MM.1S (cell line): Measurements from ENCODE around the gene M6PR.
"Not testable (repeated sequence)": the region's sequence is repeated elsewhere in the genome, so short reads cannot be mapped to it uniquely, and the experiment has no call there.

Experiments
- DNase-seq: peaks from one replicate; pipeline ENCODE4 v3.0.0-alpha.2; 2015
- H2AFZ ChIP-seq: fragments of 300-600 bp; sonication (generic); 2 replicates; pipeline ENCODE4 v1.6.0; 2016; ENCODE audit warnings: antibody characterized with exemption, low read length
- H3F3A ChIP-seq: fragments of 300-600 bp; sonication (generic); 2 replicates; pipeline ENCODE4 v1.6.1; 2016; ENCODE audit warnings: mild to moderate bottlenecking, antibody characterized with exemption, low read length, moderate library complexity, mixed read lengths; ENCODE audit not compliant: insufficient read depth
- H3K27ac ChIP-seq: fragments of 300-600 bp; sonication (generic); 2 replicates; pipeline ENCODE4 v1.5.1; 2016; ENCODE audit warnings: mild to moderate bottlenecking, low read length
- H3K27me3 ChIP-seq: fragments of 300-600 bp; sonication (generic); replicated peaks from 2 replicates; pipeline ENCODE4 v1.6.0; 2016; ENCODE audit warnings: low read length; ENCODE audit not compliant: insufficient read depth
- H3K36me3 ChIP-seq: fragments of 300-600 bp; sonication (generic); replicated peaks from 2 replicates; pipeline ENCODE4 v1.6.1; 2016; ENCODE audit warnings: mild to moderate bottlenecking, low read length, mixed read lengths; ENCODE audit not compliant: insufficient read depth
- H3K4me1 ChIP-seq: fragments of 300-600 bp; sonication (generic); 2 replicates; pipeline ENCODE4 v1.6.1; 2016; ENCODE audit warnings: low read length, mixed read lengths
- H3K4me2 ChIP-seq: fragments of 300-600 bp; sonication (generic); 2 replicates; pipeline ENCODE4 v1.6.0; 2016; ENCODE audit warnings: low read depth, low read length
- H3K4me3 ChIP-seq: fragments of 300-600 bp; sonication (generic); 2 replicates; pipeline ENCODE4 v1.5.1; 2016; ENCODE audit warnings: low read length, mixed read lengths
- H3K79me2 ChIP-seq: fragments of 300-600 bp; sonication (generic); 2 replicates; pipeline ENCODE4 v1.6.1; 2016; ENCODE audit warnings: mixed run types, low read length, mixed read lengths
- H3K9ac ChIP-seq: fragments of 300-600 bp; sonication (generic); 2 replicates; pipeline ENCODE4 v1.6.1; 2016; ENCODE audit warnings: low read length, mixed read lengths
- H3K9me2 ChIP-seq: fragments of 300-600 bp; sonication (generic); replicated peaks from 2 replicates; pipeline ENCODE4 v1.6.1; 2016; ENCODE audit warnings: mild to moderate bottlenecking, low read length, mixed read lengths; ENCODE audit not compliant: insufficient read depth
- H3K9me3 ChIP-seq: fragments of 300-600 bp; sonication (generic); replicated peaks from 2 replicates; pipeline ENCODE4 v1.6.1; 2016; ENCODE audit warnings: mild to moderate bottlenecking, low read length, mixed read lengths; ENCODE audit not compliant: insufficient read depth
- H4K20me1 ChIP-seq: fragments of 300-600 bp; sonication (generic); 2 replicates; pipeline ENCODE4 v1.6.1; 2016; ENCODE audit warnings: mild to moderate bottlenecking, low read length, moderate library complexity, mixed read lengths; ENCODE audit not compliant: insufficient read depth
- EZH2 ChIP-seq: fragments of 300-600 bp; sonication (generic); optimal IDR thresholded peaks from 2 replicates; pipeline ENCODE3; 2017; ENCODE audit warnings: low read depth, mild to moderate bottlenecking, antibody characterized with exemption, low read length, mixed read lengths
- EZH2phosphoT487 ChIP-seq: fragments of 300-600 bp; sonication (generic); IDR thresholded peaks from 2 replicates; pipeline ENCODE4 v1.6.1; 2018; ENCODE audit warnings: antibody characterized with exemption, low read length
- TF ChIP-seq, protein P1 (sequence below): fragments of 300-600 bp; sonication (generic); IDR thresholded peaks from 2 replicates; pipeline ENCODE4 v1.5.1; 2016; ENCODE audit warnings: antibody characterized with exemption, low read length, mixed read lengths

The M6PR gene

DNA sequence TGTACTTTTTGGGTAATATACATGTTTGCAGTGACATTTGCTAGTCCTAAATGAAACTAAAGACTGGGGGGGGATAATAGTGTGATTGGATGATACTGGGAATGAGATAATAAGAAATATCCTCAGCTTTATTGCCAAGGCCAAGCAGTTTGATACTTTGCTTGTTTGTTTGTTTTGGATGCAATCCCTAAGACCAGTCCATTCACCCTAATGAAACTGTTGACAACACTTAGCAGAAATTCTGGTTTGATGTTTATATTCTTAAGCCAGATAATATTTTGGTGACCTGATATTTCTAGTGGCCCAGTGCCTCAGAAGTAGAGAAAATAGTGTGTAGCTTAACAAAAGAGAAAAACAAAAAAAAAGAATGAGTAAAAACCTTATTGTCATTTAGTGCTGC, 33.3 kb downstream of the M6PR start:
- Histone ChIP-seq H3K4me2 (no peak overlapping the region), H3K4me3 (no peak overlapping the region), H3K36me3 (no peaks in the 10 kb centered on the region), H3K9me3 (no peaks in the 10 kb centered on the region), H3K4me1 (peaks cover 11% of the 10 kb centered on the region), H3K27ac (no peak overlapping the region), H3K9ac (no peak overlapping the region), H3K27me3 (no peaks in the 10 kb centered on the region), H4K20me1 (no peaks in the 10 kb centered on the region), H3K9me2 (no peaks in the 10 kb centered on the region), H3F3A (peaks cover 3% of the 10 kb centered on the region; the same call in 1 of the 2 replicates), H3K79me2 (no peaks in the 10 kb centered on the region), H2AFZ (no peak overlapping the region)
- no peak for TF ChIP-seq EZH2
- TF ChIP-seq, protein P1, sequence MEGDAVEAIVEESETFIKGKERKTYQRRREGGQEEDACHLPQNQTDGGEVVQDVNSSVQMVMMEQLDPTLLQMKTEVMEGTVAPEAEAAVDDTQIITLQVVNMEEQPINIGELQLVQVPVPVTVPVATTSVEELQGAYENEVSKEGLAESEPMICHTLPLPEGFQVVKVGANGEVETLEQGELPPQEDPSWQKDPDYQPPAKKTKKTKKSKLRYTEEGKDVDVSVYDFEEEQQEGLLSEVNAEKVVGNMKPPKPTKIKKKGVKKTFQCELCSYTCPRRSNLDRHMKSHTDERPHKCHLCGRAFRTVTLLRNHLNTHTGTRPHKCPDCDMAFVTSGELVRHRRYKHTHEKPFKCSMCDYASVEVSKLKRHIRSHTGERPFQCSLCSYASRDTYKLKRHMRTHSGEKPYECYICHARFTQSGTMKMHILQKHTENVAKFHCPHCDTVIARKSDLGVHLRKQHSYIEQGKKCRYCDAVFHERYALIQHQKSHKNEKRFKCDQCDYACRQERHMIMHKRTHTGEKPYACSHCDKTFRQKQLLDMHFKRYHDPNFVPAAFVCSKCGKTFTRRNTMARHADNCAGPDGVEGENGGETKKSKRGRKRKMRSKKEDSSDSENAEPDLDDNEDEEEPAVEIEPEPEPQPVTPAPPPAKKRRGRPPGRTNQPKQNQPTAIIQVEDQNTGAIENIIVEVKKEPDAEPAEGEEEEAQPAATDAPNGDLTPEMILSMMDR, result no peak
- TF ChIP-seq EZH2phosphoT487, result no peak
- DNase-seq, result no peak

DNA sequence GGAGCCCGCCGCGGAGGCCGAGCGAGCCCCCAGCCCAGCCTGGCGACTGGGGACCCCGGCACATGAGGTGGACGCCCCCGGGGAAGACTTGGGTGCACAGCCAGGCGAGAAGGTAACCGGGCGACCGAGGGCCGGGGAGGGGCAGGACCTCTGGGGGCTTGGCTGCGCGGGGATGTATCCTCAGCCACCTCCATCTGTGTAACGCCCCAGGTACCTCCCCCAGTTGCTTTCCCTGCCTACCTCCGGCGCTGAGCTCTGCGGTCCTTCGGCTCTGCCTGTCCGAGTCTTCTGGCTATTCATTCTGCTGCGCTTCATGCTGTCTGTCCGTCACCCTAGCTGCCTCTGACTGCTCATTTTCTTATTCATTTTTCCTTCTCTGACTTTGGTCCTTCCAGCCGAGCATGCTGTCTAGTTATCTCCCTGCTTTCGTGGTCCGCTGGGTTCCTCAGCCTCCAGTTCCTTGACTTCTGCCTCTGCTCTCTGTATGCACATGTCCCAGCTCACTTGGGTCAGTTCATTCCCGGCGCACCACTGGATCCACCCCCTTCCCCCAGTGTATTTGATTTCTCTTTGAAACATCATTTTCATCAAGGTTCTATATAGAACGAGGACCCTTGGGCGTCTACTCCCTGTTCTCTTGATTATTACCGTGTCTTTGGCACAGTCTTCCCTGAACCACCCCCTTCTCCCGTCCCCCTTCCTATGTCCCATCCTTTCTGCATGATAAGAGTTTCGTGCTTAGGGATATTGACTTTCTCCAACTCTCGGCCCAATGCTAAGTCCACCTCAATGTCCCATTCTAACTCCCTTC, 34.5 kb downstream of the M6PR start:
- Histone ChIP-seq H3F3A (peaks cover 3% of the 10 kb centered on the region; the same call in 1 of the 2 replicates), H2AFZ (peak overlapping the region; percentile 75), H3K4me1 (peaks cover 11% of the 10 kb centered on the region), H3K9me3 (no peaks in the 10 kb centered on the region), H3K9me2 (no peaks in the 10 kb centered on the region), H3K9ac (no peak overlapping the region; the same call in 1 of the 2 replicates), H3K27me3 (no peaks in the 10 kb centered on the region), H3K4me3 (peak overlapping the region; percentile 62), H3K79me2 (no peaks in the 10 kb centered on the region), H3K4me2 (peak overlapping the region; percentile 76), H4K20me1 (no peaks in the 10 kb centered on the region), H3K27ac (no peak overlapping the region), H3K36me3 (no peaks in the 10 kb centered on the region)
- peak; percentile 75 for DNase-seq
- TF ChIP-seq, protein P1, result no peak

DNA sequence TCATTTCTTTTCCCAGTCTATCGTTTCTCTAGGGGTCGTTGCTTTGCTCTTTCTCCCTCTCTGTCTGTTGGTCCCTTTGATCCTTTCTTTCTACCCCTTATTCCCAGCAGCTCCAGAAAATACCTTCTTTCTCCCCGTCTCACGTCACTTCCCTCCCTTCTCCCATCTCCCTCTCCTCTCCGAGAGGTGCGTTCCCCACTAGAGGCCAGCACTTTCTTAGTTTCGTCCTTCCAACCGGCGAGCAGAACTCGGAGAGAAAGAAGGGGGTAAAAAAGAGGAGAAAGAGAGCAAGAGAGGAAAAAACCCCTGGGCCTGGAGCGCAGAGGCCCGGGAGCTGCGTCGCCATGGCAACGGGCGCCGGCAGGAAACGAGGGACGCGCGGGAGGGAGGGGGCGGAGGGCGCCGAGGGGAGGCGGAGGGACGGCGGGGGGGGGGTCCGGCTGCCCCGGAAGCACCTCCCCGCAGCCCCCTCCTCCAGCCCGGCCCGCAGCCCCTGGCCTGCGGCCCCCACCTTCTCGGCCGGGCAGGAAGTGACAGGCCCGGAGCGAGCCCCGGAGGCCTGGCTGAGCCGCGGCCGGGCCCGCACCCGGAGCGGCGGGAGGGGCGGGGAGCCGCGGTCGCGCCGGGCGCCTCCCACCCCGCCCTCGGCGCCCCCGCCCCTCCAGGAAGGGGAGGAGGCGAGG, 35.3 kb downstream of the M6PR start, which contains the start of gene PHC1:
PHC1 (plus strand) TSS at position 477 of the 683 bp plus-strand sequence. CDS start 3,169 bp downstream, outside the sequence.
- H3K9me3 ChIP-seq, result not testable (repeated sequence)

More for the DNA sequence above, 35.3 kb downstream of the M6PR start, which contains the start of gene PHC1:
- DNase-seq, result peak; percentile 68
- H3K79me2 ChIP-seq, H3F3A ChIP-seq, H3K27me3 ChIP-seq, H3K36me3 ChIP-seq, H3K27ac ChIP-seq, H4K20me1 ChIP-seq, H3K9me2 ChIP-seq: not testable (repeated sequence)
- Histone ChIP-seq H2AFZ (peak within 1 kb of the TSS; percentile 98), H3K9ac (peak within 1 kb of the TSS; percentile 61), H3K4me3 (peak within 1 kb of the TSS; percentile 82), H3K4me2 (peak within 1 kb of the TSS; percentile 91), H3K4me1 (peaks cover 11% of the 10 kb centered on the region)
- TF ChIP-seq, protein P1, result peak; percentile 43
